Esophagus squamous epithelium (tissue), 4 donors: ENCODE results near the gene PRKCQ.

Experiments used
- POLR2A ChIP-seq, 4 donors: fragments of 450-650 bp; IDR thresholded peaks; one replicate each; pipeline ENCODE4 v1.6.1; 2017; ENCODE audit warnings: antibody characterized with exemption in 4 of 4, mild to moderate bottlenecking in 4 of 4, moderate library complexity in 3 of 4
- TF ChIP-seq, protein P1 (sequence below), 6 experiments: fragments of 450-650 bp in 4 of 6; fragments of 200-600 bp in 2 of 6; sonication (generic) in 2 of 6; IDR thresholded peaks; one replicate each; pipeline ENCODE4 v1.5.1; 2016 to 2019; ENCODE audit warnings: antibody characterized with exemption in 6 of 6, mild to moderate bottlenecking in 4 of 6, moderate library complexity in 4 of 6

DNA sequence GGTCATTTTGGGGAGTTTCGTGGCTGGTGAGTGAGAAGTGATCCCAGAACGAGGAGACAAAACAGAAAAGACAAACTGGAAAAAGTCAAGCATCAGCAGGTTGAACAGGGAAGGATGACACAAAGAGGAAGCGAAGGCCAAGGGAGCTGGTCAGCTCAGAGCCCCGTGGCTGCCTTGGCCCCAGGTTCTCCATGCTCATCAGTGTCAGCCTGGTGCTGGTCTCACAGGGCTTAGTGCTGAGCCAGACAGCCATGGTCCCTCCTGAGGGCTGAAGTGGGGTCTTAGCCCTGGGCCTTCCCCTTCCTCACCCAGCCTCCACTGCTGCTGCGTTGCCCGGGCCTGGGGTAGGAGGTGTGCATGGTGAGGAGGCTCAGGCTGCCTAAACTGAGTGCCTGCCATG is 193.7 kb downstream of the PRKCQ start:
- TF ChIP-seq POLR2A (IDR thresholded peaks at IDR 0.05), result no peak
- TF ChIP-seq, protein P1, sequence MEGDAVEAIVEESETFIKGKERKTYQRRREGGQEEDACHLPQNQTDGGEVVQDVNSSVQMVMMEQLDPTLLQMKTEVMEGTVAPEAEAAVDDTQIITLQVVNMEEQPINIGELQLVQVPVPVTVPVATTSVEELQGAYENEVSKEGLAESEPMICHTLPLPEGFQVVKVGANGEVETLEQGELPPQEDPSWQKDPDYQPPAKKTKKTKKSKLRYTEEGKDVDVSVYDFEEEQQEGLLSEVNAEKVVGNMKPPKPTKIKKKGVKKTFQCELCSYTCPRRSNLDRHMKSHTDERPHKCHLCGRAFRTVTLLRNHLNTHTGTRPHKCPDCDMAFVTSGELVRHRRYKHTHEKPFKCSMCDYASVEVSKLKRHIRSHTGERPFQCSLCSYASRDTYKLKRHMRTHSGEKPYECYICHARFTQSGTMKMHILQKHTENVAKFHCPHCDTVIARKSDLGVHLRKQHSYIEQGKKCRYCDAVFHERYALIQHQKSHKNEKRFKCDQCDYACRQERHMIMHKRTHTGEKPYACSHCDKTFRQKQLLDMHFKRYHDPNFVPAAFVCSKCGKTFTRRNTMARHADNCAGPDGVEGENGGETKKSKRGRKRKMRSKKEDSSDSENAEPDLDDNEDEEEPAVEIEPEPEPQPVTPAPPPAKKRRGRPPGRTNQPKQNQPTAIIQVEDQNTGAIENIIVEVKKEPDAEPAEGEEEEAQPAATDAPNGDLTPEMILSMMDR (IDR thresholded peaks at IDR 0.05), result no peak
